H7 (cell line): Measurements from ENCODE around the gene CYSLTR2. TPM values are rescaled to one million over a fixed set of nuclear protein-coding genes. Genes with fewer than 3 reads are reported as not detected.

Source experiments
- DNase-seq: peaks from one replicate; pipeline ENCODE4 v3.0.0; 2012
- H3K27me3 ChIP-seq: 2 replicates; pipeline ENCODE4 v1.6.0; 2011; ENCODE audit warnings: mild to moderate bottlenecking, low read length; ENCODE audit not compliant: control insufficient read depth, insufficient read depth
- H3K36me3 ChIP-seq: replicated peaks from 2 replicates; pipeline ENCODE4 v1.5.1; 2011; ENCODE audit warnings: low read length; ENCODE audit not compliant: control insufficient read depth, insufficient read depth
- H3K4me3 ChIP-seq: 2 replicates; pipeline ENCODE4 v1.5.1; 2011; ENCODE audit warnings: low read depth, mild to moderate bottlenecking, control low read depth, low read length, moderate library complexity; ENCODE audit not compliant: insufficient read depth
- total RNA-seq: library from RNA; depleted of rRNA; stranded (reverse); fragments of >200 nt; shearing (Covaris generic); gene quantifications from 2 replicates; pipeline ENCODE4 v1.2.3, GENCODE V29; 2014

Gene CYSLTR2
- total RNA-seq, 1 experiment from 2014 or later: not detected

DNA sequence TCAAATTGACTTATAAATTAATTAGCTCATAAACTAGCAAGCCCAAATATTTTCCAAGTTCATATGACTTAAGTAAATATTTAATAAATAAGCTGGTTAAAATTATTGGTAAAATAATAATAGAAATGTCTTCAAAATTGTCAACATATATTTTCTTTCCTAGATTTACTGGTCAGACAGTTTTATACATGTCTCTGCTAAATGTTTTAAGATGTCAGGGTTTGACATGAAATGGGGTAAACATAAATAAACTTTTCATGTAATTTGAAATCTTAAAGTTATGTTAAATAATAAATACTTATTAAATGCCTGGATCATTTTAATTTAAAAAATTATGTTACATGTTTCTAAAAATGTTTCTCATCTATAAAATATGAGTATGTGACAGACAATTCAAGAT, 18.3 kb upstream of the CYSLTR2 start:
- H3K27me3 ChIP-seq: no peaks in the 10 kb centered on the region
- no peaks in the 10 kb centered on the region for H3K36me3 ChIP-seq
- DNase-seq: no peak
- H3K4me3 ChIP-seq: no peak overlapping the region

DNA sequence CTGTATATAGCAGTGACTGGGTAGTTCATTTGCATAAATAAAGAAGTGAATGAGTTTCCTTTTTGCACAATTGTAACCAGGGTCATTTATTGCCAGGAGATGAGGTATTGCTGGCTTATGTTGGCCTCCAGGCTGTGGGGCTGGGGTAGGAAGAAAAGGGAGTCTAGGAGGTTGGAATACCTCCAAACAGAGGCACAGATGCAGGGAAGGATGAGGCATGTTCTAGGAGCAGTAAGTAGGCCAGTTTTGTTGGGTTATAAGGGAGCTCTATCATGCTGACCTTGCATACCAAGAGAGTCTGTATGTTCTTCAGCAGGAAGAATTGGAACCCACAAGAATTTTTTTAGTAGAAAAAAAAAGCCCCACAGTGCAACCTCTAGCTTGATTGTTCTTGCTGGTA, 17.2 kb upstream of the CYSLTR2 start:
- no peak overlapping the region for H3K4me3 ChIP-seq
- H3K27me3 ChIP-seq: no peaks in the 10 kb centered on the region
- no peak for DNase-seq
- no peaks in the 10 kb centered on the region for H3K36me3 ChIP-seq

- Histone ChIP-seq H3K36me3 (no peaks in the 10 kb centered on the region), H3K27me3 (no peaks in the 10 kb centered on the region), H3K4me3 (no peak overlapping the region)
- no peak for DNase-seq
Measured at GRCh38 chr13:48637601-48638000, 16.1 kb upstream of the CYSLTR2 start.

GRCh38 chr13:48640767-48641166, 13.0 kb upstream of the CYSLTR2 start:
- no peak overlapping the region for H3K4me3 ChIP-seq
- H3K27me3 ChIP-seq: no peaks in the 10 kb centered on the region
- no peak for DNase-seq
- H3K36me3 ChIP-seq: no peaks in the 10 kb centered on the region

GRCh38 chr13:48641404-48641803, 12.3 kb upstream of the CYSLTR2 start:
- H3K4me3 ChIP-seq: no peak overlapping the region
- DNase-seq: no peak
- no peaks in the 10 kb centered on the region for H3K27me3 ChIP-seq
- H3K36me3 ChIP-seq: no peaks in the 10 kb centered on the region

- Histone ChIP-seq H3K27me3 (no peaks in the 10 kb centered on the region), H3K4me3 (no peak overlapping the region), H3K36me3 (no peaks in the 10 kb centered on the region)
- no peak for DNase-seq
Measured at GRCh38 chr13:48642061-48642460, 11.7 kb upstream of the CYSLTR2 start.

DNA sequence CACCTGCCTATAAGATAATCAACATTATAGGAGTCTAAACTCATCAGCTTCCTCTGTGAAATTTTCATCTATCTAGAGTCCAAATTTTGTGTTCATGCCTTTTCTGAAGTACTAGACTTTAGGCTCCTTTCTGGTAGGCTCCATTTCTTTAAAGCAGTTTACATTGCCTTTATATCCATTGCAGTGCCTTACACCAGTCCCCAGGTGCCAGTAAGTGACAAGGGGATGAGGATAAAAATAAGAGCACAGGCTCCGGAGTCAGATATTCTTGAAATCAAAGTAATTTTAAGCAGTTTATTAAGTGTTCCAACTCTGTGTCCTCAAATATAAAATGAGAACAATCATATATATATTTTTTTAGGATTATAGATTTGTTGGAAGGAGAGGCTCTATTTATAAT, 10.6 kb upstream of the CYSLTR2 start:
- no peaks in the 10 kb centered on the region for H3K36me3 ChIP-seq
- H3K27me3 ChIP-seq: no peaks in the 10 kb centered on the region
- DNase-seq: no peak
- H3K4me3 ChIP-seq: no peak overlapping the region

DNA sequence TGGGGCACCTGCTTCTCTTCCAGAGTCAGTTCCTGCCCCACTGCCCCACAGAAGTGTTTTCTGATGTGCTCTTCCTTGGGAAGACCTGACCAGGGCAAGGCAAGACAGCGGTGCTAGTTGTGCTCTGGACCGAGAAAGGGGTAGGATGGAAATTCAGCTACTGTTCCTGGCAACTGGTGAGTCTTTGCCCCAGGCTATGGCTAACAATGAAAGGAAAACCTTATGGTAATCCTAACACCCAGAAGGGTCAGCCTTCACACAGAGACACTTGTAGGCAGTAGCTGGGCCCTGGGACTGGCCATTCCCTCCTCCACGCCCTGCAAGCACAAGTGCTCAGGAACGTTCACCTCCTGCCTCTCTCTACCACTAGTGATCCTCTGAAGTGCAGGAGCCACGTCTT, 9.6 kb upstream of the CYSLTR2 start:
- Histone ChIP-seq H3K27me3 (no peaks in the 10 kb centered on the region), H3K4me3 (no peak overlapping the region)
- no peak for DNase-seq

GRCh38 chr13:48644951-48645350, 8.8 kb upstream of the CYSLTR2 start:
- DNase-seq: no peak
- Histone ChIP-seq H3K4me3 (no peak overlapping the region), H3K36me3 (no peaks in the 10 kb centered on the region), H3K27me3 (no peaks in the 10 kb centered on the region)

More for the DNA sequence above, 9.6 kb upstream of the CYSLTR2 start:
- H3K36me3 ChIP-seq: no peaks in the 10 kb centered on the region

DNA sequence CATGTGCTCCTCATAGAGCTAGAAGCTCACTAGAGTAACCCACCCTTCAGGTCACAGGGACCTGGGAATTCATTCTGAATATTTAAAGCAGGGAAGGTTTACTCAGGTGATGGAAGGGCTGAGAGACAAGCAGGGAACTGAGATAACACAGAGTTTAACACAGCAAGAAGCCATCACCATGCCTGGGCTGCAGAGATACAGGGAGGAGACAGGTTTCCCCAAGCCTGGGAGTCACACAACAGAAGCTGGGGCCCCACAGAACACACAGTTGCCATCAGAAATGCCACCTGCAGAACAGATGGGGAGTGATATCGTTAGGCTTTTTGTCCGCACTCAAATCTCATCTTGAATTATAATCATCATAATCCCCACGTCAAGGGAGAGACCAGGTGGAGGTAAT, 7.9 kb upstream of the CYSLTR2 start:
- Histone ChIP-seq H3K27me3 (no peaks in the 10 kb centered on the region), H3K4me3 (no peak overlapping the region), H3K36me3 (no peaks in the 10 kb centered on the region)
- DNase-seq: no peak

- Histone ChIP-seq H3K27me3 (no peaks in the 10 kb centered on the region), H3K36me3 (no peaks in the 10 kb centered on the region), H3K4me3 (no peak overlapping the region)
- no peak for DNase-seq
Measured at GRCh38 chr13:48646791-48647190, 6.9 kb upstream of the CYSLTR2 start.

DNA sequence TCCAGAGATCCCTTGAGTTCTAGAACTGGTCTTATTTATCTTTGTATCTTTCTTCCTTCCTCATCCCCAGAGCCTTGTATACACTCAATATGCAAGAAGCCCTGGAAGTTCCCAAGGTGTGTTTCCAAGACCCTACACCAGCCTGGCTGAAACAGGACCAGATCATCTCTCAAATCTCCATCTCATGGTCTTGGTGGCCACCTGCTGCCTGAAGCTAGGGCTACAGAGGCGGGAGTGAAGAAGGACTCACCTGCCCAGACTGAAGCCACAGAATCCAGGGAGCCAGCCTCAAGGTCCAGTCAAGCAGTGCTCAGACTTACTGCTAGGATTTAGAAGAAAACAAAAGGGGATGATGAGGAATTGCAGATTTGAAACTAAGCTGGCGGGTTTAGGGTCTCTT, 6.1 kb upstream of the CYSLTR2 start:
- Histone ChIP-seq H3K27me3 (no peaks in the 10 kb centered on the region), H3K4me3 (no peak overlapping the region), H3K36me3 (no peaks in the 10 kb centered on the region)
- DNase-seq: no peak

- Histone ChIP-seq H3K4me3 (no peak overlapping the region), H3K36me3 (no peaks in the 10 kb centered on the region), H3K27me3 (no peaks in the 10 kb centered on the region)
- no peak for DNase-seq
Measured at GRCh38 chr13:48648446-48648845, 5.3 kb upstream of the CYSLTR2 start.

- H3K36me3 ChIP-seq: no peaks in the 10 kb centered on the region
- no peak overlapping the region for H3K4me3 ChIP-seq
- no peaks in the 10 kb centered on the region for H3K27me3 ChIP-seq
- no peak for DNase-seq
Measured at GRCh38 chr13:48652851-48653471, 768 bp upstream of the CYSLTR2 start.

DNA sequence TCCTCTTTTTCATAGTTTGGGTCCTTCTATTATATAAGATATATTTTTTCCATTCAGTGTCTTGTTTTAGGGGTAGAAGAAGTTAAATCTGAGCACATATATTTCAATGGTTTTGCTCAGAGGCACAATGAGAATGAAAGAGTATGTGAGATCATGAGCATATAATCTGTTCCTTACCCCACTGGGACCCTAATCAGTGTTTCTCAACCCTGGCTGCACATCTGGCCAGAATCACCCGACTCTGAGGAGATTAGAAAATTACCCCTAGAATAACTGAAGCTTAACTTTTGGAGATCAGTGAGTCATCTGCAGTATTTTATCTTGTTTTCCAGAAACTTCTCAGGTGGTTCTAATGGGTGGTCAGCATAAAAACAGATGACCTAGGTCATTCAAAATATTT, 782 bp downstream of the CYSLTR2 start:
- Histone ChIP-seq H3K36me3 (no peaks in the 10 kb centered on the region), H3K27me3 (no peaks in the 10 kb centered on the region), H3K4me3 (no peak overlapping the region)
- no peak for DNase-seq

DNA sequence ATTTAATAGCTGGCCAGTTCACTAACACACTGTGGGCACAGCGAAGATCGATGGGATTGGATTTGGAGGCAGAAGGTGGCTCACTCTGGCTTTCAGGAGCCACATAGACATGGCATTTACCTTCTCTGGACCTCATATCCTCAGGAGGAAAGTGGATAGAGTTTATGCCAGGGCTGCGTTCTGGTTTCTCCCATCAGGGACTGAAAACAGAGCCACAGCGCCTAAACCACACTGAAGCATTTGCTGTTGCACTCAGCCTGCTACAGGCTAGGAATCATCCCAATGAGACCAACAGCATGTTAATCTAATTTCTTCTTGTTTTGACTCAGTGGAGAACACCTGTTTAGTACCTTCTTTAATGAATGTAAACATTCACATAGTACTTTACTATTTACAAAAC, 1.6 kb downstream of the CYSLTR2 start:
- Histone ChIP-seq H3K36me3 (no peaks in the 10 kb centered on the region), H3K27me3 (no peaks in the 10 kb centered on the region), H3K4me3 (no peak overlapping the region)
- no peak for DNase-seq
